Measurements from ENCODE around the gene SEC14L3. TPM values are rescaled to one million over a fixed set of nuclear protein-coding genes. Genes with fewer than 3 reads are reported as not detected.
"Not testable (repeated sequence)": the region's sequence is repeated elsewhere in the genome, so short reads cannot be mapped to it uniquely, and the experiment has no call there.

SEC14L3 gene
- polyA plus RNA-seq, 6 donors from 2014 or later = not detected

- H3K27me3 Mint-ChIP-seq = peaks cover 21 to 51% (median 41%) of the 10 kb centered on the region in 3 donors
- no peak overlapping the region for H3K4me3 Mint-ChIP-seq
- ATAC-seq (ENCODE audit: low read depth in 2 of 2) (no peak), DNase-seq (no peak)
- H3K27ac Mint-ChIP-seq = no peak overlapping the region
- no peaks in the 10 kb centered on the region for H3K9me3 Mint-ChIP-seq
- H3K36me3 Mint-ChIP-seq = no peaks in the 10 kb centered on the region
- no peaks in the 10 kb centered on the region for H3K4me1 Mint-ChIP-seq
Observed at GRCh38 chr22:30474683-30475424, 3.0 kb upstream of the SEC14L3 start.

DNA sequence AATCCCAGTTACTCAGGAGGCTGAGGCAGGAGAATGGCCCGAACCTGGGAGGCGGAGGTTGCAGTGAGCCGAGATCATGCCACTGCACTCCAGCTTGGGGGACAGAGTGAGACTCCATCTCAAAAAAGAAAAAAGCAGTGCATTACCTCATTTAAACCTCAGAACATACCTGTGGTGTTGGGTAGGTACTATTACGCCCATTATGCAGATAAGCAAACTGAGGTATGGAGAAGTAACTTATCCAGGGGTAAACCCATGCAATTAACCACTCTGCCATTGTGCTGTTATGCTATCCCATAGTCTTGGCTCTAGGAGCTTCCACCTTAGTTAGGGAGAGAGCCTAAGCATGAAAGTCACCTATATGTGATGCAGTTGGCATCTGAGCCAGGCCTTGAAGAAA, 2.3 kb upstream of the SEC14L3 start:
- no peak for ATAC-seq (ENCODE audit: low read depth in 2 of 2)
- H3K4me3 Mint-ChIP-seq = no peak overlapping the region
- DNase-seq = no peak
- no peaks in the 10 kb centered on the region for H3K36me3 Mint-ChIP-seq
- peak overlapping the region in 1 of 6 donors; percentile 3 for H3K27ac Mint-ChIP-seq
- peaks cover 21 to 53% (median 43%) of the 10 kb centered on the region in 3 donors for H3K27me3 Mint-ChIP-seq
- no peaks in the 10 kb centered on the region for H3K9me3 Mint-ChIP-seq
- no peaks in the 10 kb centered on the region for H3K4me1 Mint-ChIP-seq

GRCh38 chr22:30472994-30473720, 1.3 kb upstream of the SEC14L3 start:
- Mint-ChIP-seq H3K9me3 (no peaks in the 10 kb centered on the region), H3K27me3 (peaks cover 21 to 63% (median 52%) of the 10 kb centered on the region in 3 donors), H3K27ac (no peak overlapping the region), H3K4me3 (no peak overlapping the region), H3K36me3 (no peaks in the 10 kb centered on the region), H3K4me1 (no peaks in the 10 kb centered on the region)
- ATAC-seq (ENCODE audit: low read depth in 2 of 2) (no peak), DNase-seq (no peak)

GRCh38 chr22:30470655-30471054, 1.2 kb downstream of the SEC14L3 start:
- ATAC-seq (ENCODE audit: low read depth in 2 of 2) (no peak), DNase-seq (no peak)
- Mint-ChIP-seq H3K4me1 (no peaks in the 10 kb centered on the region), H3K27me3 (peaks cover 20 to 63% (median 57%) of the 10 kb centered on the region in 3 donors), H3K9me3 (peaks cover 0 to 3% (median 0%) of the 10 kb centered on the region in 7 donors), H3K36me3 (peaks cover 0 to 2% of the 10 kb centered on the region in 2 donors), H3K4me3 (no peak overlapping the region), H3K27ac (no peak overlapping the region)

DNA sequence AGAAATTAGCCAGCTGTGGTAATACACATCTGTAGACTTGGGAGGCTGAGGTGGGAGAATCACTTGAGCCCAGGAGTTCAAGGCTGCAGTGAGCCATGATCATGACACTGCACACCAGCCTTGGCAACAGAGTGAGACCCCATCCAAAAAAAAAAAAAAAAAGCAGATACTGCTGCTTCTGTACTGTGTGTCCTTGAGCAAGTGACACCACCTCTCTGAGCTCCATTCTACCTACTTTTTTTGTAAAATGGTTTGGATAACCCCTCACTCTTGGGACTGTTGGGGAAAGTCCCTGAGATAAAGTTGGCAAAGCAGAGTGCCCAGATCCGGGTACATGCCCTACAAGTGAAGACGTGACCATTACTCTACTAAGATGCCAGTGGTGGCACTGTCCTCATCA, 2.7 kb downstream of the SEC14L3 start:
- H3K27me3 Mint-ChIP-seq = peaks cover 29 to 72% (median 60%) of the 10 kb centered on the region in 3 donors
- no peak overlapping the region for H3K4me3 Mint-ChIP-seq
- no peak for ATAC-seq (ENCODE audit: low read depth in 2 of 2)
- H3K36me3 Mint-ChIP-seq = peaks cover 0 to 14% of the 10 kb centered on the region in 2 donors
- no peak for DNase-seq
- H3K27ac Mint-ChIP-seq = no peak overlapping the region
- H3K9me3 Mint-ChIP-seq = peaks cover 0 to 12% (median 0%) of the 10 kb centered on the region in 7 donors
- H3K4me1 Mint-ChIP-seq = no peaks in the 10 kb centered on the region

DNA sequence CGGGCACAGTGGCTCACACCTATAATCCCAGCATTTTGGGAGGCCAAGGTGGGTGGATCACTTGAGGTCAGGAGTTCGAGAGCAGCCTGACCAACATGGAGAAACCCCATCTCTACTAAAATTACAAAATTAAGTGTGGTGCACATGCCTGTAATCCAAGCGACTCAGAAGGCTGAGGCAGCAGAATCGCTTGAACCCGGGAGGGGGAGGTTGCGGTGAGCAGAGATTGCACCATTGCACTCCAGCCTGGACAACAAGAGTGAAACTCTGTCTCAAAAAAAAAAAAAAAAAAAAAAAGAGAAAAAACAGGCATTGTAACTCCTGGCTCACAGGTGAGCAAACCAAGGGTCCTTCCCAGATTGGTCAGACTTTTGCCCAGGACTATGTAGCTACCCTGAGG, 11.3 kb downstream of the SEC14L3 start:
- Mint-ChIP-seq H3K36me3 (peaks cover 4 to 10% of the 10 kb centered on the region in 2 donors), H3K9me3 (peaks cover 0 to 13% (median 2%) of the 10 kb centered on the region in 7 donors), H3K27me3 (peaks cover 25 to 52% (median 40%) of the 10 kb centered on the region in 3 donors)
- not testable (repeated sequence) for H3K27ac Mint-ChIP-seq; DNase-seq; H3K4me1 Mint-ChIP-seq; ATAC-seq (ENCODE audit: low read depth in 2 of 2); H3K4me3 Mint-ChIP-seq

- H3K36me3 Mint-ChIP-seq = peaks cover 4 to 6% of the 10 kb centered on the region in 2 donors
- H3K9me3 Mint-ChIP-seq = peaks cover 0 to 9% (median 2%) of the 10 kb centered on the region in 7 donors
- no peaks in the 10 kb centered on the region for H3K4me1 Mint-ChIP-seq
- DNase-seq = no peak
- H3K27ac Mint-ChIP-seq = no peak overlapping the region
- ATAC-seq (ENCODE audit: low read depth in 2 of 2) = no peak
- peaks cover 23 to 47% (median 39%) of the 10 kb centered on the region in 3 donors for H3K27me3 Mint-ChIP-seq
- no peak overlapping the region for H3K4me3 Mint-ChIP-seq
Observed at GRCh38 chr22:30460147-30460546, 11.7 kb downstream of the SEC14L3 start.

DNA sequence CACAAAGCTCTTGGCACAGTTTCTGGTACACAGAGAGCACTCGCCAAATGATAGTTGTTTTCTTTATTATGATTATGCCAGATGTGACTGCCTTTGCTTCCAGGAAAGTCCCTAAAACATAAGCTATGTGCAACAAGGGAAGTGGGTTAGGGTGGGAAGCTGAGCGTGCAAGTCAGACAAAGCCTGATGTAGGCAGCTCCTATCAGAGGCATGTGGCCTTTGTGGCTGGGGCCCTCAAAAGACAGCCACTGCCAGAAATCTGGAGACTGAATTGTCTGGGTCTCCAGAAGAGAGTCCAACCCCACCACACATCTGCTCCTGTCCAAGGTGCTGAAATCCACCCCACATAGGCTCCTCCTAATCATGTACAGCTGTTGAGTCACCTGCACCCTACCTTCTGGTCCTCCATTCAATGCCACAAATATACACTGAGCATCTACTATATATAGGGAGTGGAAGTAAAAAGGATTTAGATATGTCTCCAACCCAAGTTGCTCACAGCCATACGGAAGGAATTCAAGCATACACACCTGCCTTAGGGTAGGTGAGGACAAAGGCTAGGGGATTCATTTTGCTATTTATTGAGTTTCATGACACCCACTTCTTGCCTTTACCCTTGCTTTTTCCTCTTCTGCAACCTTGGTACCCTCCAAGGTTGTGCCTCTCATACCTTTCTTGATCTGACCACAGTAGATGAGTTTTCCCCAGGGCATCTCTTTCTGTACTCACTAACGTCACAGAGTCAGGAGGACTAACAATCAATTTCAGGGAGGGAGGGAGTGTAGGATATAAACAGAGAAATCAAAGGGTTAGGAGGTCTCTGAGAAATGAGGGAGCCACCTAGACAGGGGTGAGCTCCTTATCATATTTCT, 12.4 kb downstream of the SEC14L3 start:
- Mint-ChIP-seq H3K9me3 (peaks cover 0 to 4% (median 0%) of the 10 kb centered on the region in 7 donors), H3K4me3 (no peak overlapping the region), H3K27me3 (peaks cover 18 to 40% (median 33%) of the 10 kb centered on the region in 3 donors), H3K27ac (peak overlapping the region in 1 of 6 donors; percentile 79), H3K4me1 (no peaks in the 10 kb centered on the region), H3K36me3 (peaks cover 0 to 4% of the 10 kb centered on the region in 2 donors)
- ATAC-seq (ENCODE audit: low read depth in 2 of 2) = peak in 1 of 2 donors; percentile 65
- DNase-seq = no peak

- H3K9me3 Mint-ChIP-seq = peaks cover 0 to 4% (median 0%) of the 10 kb centered on the region in 7 donors
- H3K27me3 Mint-ChIP-seq = peaks cover 18 to 41% (median 28%) of the 10 kb centered on the region in 3 donors
- H3K27ac Mint-ChIP-seq = no peak overlapping the region
- no peaks in the 10 kb centered on the region for H3K4me1 Mint-ChIP-seq
- no peak for DNase-seq
- H3K36me3 Mint-ChIP-seq = peaks cover 0 to 4% of the 10 kb centered on the region in 2 donors
- ATAC-seq (ENCODE audit: low read depth in 2 of 2) = no peak
- no peak overlapping the region for H3K4me3 Mint-ChIP-seq
Observed at GRCh38 chr22:30457981-30458380, 13.8 kb downstream of the SEC14L3 start.

DNA sequence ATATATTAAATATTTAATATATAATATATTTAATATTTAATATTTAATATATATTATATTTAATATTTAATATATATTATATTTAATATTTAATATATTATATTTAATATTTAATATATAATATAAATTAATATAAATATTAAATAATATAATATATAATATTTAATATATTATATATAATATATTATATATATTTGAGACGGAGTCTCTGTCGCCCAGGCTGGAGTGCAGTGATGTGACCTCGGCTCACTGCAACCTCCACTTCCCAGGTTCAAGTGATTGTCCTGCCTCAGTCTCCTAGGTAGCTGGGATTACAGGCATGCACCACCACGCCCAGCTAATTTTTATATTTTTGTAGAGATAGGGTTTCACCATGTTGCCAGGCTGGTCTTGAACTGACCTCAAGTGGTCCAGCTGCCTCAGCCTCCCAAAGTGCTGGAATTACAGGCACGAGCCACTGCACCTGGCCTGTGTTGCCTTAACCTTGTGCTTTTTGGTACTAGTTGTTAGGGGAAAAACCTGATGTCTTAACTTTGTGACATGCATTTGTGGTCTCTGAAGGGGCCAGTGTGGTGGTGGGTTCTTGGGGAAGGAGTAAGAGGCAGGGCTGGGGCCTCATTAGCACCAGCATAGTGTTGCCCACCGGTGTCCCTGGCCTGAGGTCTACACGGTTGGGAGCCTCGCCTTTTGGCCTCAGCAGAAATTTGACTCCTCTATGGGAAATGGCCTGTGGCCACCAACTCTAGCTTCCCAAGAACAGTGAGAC, 16.6 kb downstream of the SEC14L3 start:
- no peak overlapping the region for H3K27ac Mint-ChIP-seq
- H3K4me1 Mint-ChIP-seq = no peaks in the 10 kb centered on the region
- H3K4me3 Mint-ChIP-seq = no peak overlapping the region
- peaks cover 0 to 4% (median 0%) of the 10 kb centered on the region in 7 donors for H3K9me3 Mint-ChIP-seq
- peaks cover 21 to 46% (median 36%) of the 10 kb centered on the region in 3 donors for H3K27me3 Mint-ChIP-seq
- H3K36me3 Mint-ChIP-seq = peaks cover 0 to 4% of the 10 kb centered on the region in 2 donors
- ATAC-seq (ENCODE audit: low read depth in 2 of 2) (no peak), DNase-seq (no peak)

- Mint-ChIP-seq H3K27ac (no peak overlapping the region), H3K4me1 (no peaks in the 10 kb centered on the region), H3K9me3 (peaks cover 0 to 2% (median 0%) of the 10 kb centered on the region in 7 donors), H3K4me3 (peak overlapping the region in 1 of 8 donors; percentile 10), H3K36me3 (no peaks in the 10 kb centered on the region), H3K27me3 (peaks cover 9 to 38% (median 37%) of the 10 kb centered on the region in 3 donors)
- no peak for DNase-seq
- ATAC-seq (ENCODE audit: low read depth in 2 of 2) = no peak
Observed at GRCh38 chr22:30453731-30454510, 17.9 kb downstream of the SEC14L3 start.

- peaks cover 0 to 2% (median 0%) of the 10 kb centered on the region in 7 donors for H3K9me3 Mint-ChIP-seq
- peak overlapping the region in 1 of 6 donors; percentile 60 for H3K27ac Mint-ChIP-seq
- peaks cover 11 to 44% (median 42%) of the 10 kb centered on the region in 3 donors for H3K27me3 Mint-ChIP-seq
Observed at GRCh38 chr22:30452861-30453260, 19.0 kb downstream of the SEC14L3 start.

More at GRCh38 chr22:30452861-30453260, 19.0 kb downstream of the SEC14L3 start:
- Mint-ChIP-seq H3K4me1 (no peaks in the 10 kb centered on the region), H3K4me3 (no peak overlapping the region), H3K36me3 (no peaks in the 10 kb centered on the region)
- DNase-seq (no peak), ATAC-seq (ENCODE audit: low read depth in 2 of 2) (no peak)

Data from naive B cell (primary cell).